HCT116 (cell line): Measurements from ENCODE around the gene CCDC146. TPM values are rescaled to one million over a fixed set of nuclear protein-coding genes. Genes with fewer than 3 reads are reported as not detected.

Experiments used
- ATAC-seq: fragments of 200-7000 bp; cut with Tn5 transposase; 2 replicates; pipeline ENCODE4 v1.9.1; 2020; ENCODE audit warnings: mild to moderate bottlenecking, moderate library complexity
- BruUV-seq: library from RNA; stranded (reverse); fragments of 400-500 nt; replicated peaks from 2 replicates; lab custom pipeline; 2021; lab: Mats Ljungman, UMichigan
- CTCF ChIA-PET: fragments of 300-600 bp; sonication (Branson Sonifier 250); formaldehyde crosslinking; loops from one replicate; lab custom pipeline; 2021; ENCODE audit warnings: antibody characterized with exemption; lab: Charles Lee
- POLR2A ChIA-PET: fragments of 300-600, 350-600 bp; sonication (Branson Sonifier 250); formaldehyde crosslinking; loops from one replicate; lab custom pipeline; 2021; ENCODE audit warnings: antibody characterized with exemption; lab: Charles Lee
- RAD21 ChIA-PET, 2 experiments: fragments of 300-600 bp; sonication (Branson Sonifier 250); formaldehyde crosslinking; loops; one replicate each; lab custom pipeline; 2023; ENCODE audit warnings: low total read pairs in 2 of 2; ENCODE audit not compliant: uncharacterized antibody in 2 of 2, unreplicated experiment in 2 of 2, low non-redundant PET in 1 of 2; lab: Charles Lee
- DNase-seq: peaks from one replicate; pipeline ENCODE4 v3.0.0-alpha.2; 2010; ENCODE audit warnings: low read depth, low spot score
- H2AFZ ChIP-seq: fragments of 200-600 bp; shearing (Covaris generic), sonication (generic); 2 replicates; pipeline ENCODE4 v1.6.1; 2017; ENCODE audit warnings: low read depth, mixed run types, mixed read lengths, antibody characterized with exemption, low read length; ENCODE audit not compliant: poor library complexity, severe bottlenecking
- H3K27ac ChIP-seq: 2 replicates; pipeline ENCODE4 v1.5.1; 2012; ENCODE audit warnings: low read depth, low read length
- H3K27me3 ChIP-seq: fragments of 200-600 bp; sonication (generic); 2 replicates; pipeline ENCODE4 v1.6.1; 2016; ENCODE audit warnings: mixed run types, low read length, mixed read lengths; ENCODE audit not compliant: insufficient read depth
- H3K36me3 ChIP-seq, 2 experiments: fragments of 200-500 bp in 1 of 2; fragments of 200-600 bp in 1 of 2; sonication (Bioruptor generic) in 1 of 2; sonication (generic) in 1 of 2; 2 replicates each; pipeline versions ENCODE4 v1.5.1 to v1.6.1; 2014 to 2016; ENCODE audit warnings: low read length in 2 of 2, inconsistent platforms in 1 of 2, mixed read lengths in 1 of 2, mixed run types in 1 of 2; ENCODE audit not compliant: insufficient read depth in 2 of 2, control insufficient read depth in 1 of 2
- H3K4me1 ChIP-seq, 2 experiments: fragments of 200-600 bp in 1 of 2; sonication (generic) in 1 of 2; 2 replicates each; pipeline versions ENCODE4 v1.5.1 to v1.6.1; 2012 to 2017; ENCODE audit warnings: low read length in 2 of 2, inconsistent platforms in 1 of 2, mild to moderate bottlenecking in 1 of 2, mixed read lengths in 1 of 2, mixed run types in 1 of 2, moderate library complexity in 1 of 2; ENCODE audit not compliant: insufficient read depth in 2 of 2, control insufficient read depth in 1 of 2
- H3K4me2 ChIP-seq: fragments of 200-600 bp; sonication (generic); 2 replicates; pipeline ENCODE4 v1.6.1; 2017; ENCODE audit warnings: mixed run types, low read length, mixed read lengths
- H3K4me3 ChIP-seq, 2 experiments: fragments of 200-600 bp in 1 of 2; sonication (generic) in 1 of 2; replicated peaks in 1 of 2; 2 replicates each; pipeline ENCODE4 v1.5.1; 2011 to 2016; ENCODE audit warnings: low read length in 2 of 2, control low read depth in 1 of 2, low read depth in 1 of 2, mild to moderate bottlenecking in 1 of 2, mixed read lengths in 1 of 2, mixed run types in 1 of 2
- H3K79me2 ChIP-seq: fragments of 200-600 bp; sonication (generic); 2 replicates; pipeline ENCODE4 v1.6.1; 2017; ENCODE audit warnings: mild to moderate bottlenecking, mixed run types, low read length, moderate library complexity, mixed read lengths; ENCODE audit not compliant: insufficient read depth
- H3K9ac ChIP-seq: fragments of 200-600 bp; sonication (generic); 2 replicates; pipeline ENCODE4 v1.6.1; 2016; ENCODE audit warnings: low read length, mixed read lengths
- H3K9me2 ChIP-seq: fragments of 200-600 bp; sonication (generic), shearing (Covaris generic); 2 replicates; pipeline ENCODE4 v1.6.1; 2017; ENCODE audit warnings: mixed run types, mild to moderate bottlenecking, moderate library complexity; ENCODE audit not compliant: insufficient read depth
- H3K9me3 ChIP-seq, 2 experiments: fragments of 200-500 bp in 1 of 2; fragments of 200-600 bp in 1 of 2; sonication (Bioruptor generic) in 1 of 2; sonication (generic) in 1 of 2; 2 replicates each; pipeline ENCODE4 v1.6.1; 2014 to 2017; ENCODE audit warnings: low read length in 2 of 2, mixed read lengths in 2 of 2, inconsistent platforms in 1 of 2, low read depth in 1 of 2, mild to moderate bottlenecking in 1 of 2, mixed run types in 1 of 2, moderate library complexity in 1 of 2; ENCODE audit not compliant: control insufficient read depth in 1 of 2, insufficient read depth in 1 of 2
- H4K20me1 ChIP-seq: fragments of 200-600 bp; sonication (generic), shearing (Covaris generic); 2 replicates; pipeline ENCODE4 v1.6.1; 2017; ENCODE audit warnings: mixed run types, mild to moderate bottlenecking, moderate library complexity; ENCODE audit not compliant: insufficient read depth
- ATF3 ChIP-seq: IDR thresholded peaks from 2 replicates; pipeline ENCODE4 v1.6.1; 2012
- CBX3 ChIP-seq: IDR thresholded peaks from 2 replicates; pipeline ENCODE4 v1.6.1; 2012; ENCODE audit warnings: low read depth
- CTCF ChIP-seq, 3 experiments: fragments of 200-600 bp in 1 of 3; sonication (generic) in 1 of 3; IDR thresholded peaks in 2 of 3; conservative IDR thresholded peaks in 1 of 3; 2 replicates each; pipeline ENCODE4 v1.5.1; 2012 to 2017; ENCODE audit warnings: low read depth in 2 of 3, low read length in 2 of 3, antibody characterized with exemption in 1 of 3, borderline replicate concordance in 1 of 3, control low read depth in 1 of 3, mild to moderate bottlenecking in 1 of 3, mixed read lengths in 1 of 3, mixed run types in 1 of 3, moderate library complexity in 1 of 3; ENCODE audit not compliant: insufficient read depth in 1 of 3
- EGR1 ChIP-seq: IDR thresholded peaks from 2 replicates; pipeline ENCODE4 v1.6.1; 2012; ENCODE audit warnings: low read depth
- ELF1 ChIP-seq: IDR thresholded peaks from 2 replicates; pipeline ENCODE4 v1.6.1; 2012; ENCODE audit warnings: low read depth, borderline replicate concordance
- JUND ChIP-seq: IDR thresholded peaks from 2 replicates; pipeline ENCODE4 v1.6.1; 2012
- MAX ChIP-seq: IDR thresholded peaks from 2 replicates; pipeline ENCODE4 v1.6.1; 2012
- POLR2A ChIP-seq: IDR thresholded peaks from 2 replicates; pipeline ENCODE4 v1.7.0; 2011; ENCODE audit warnings: borderline replicate concordance; ENCODE audit not compliant: insufficient read depth, insufficient read length; ENCODE audit errors: extremely low read depth
- SIN3A ChIP-seq: IDR thresholded peaks from 2 replicates; pipeline ENCODE4 v1.6.1; 2012; ENCODE audit warnings: low read depth
- SRF ChIP-seq: IDR thresholded peaks from 2 replicates; pipeline ENCODE4 v1.6.1; 2012; ENCODE audit warnings: low read depth
- TCF7L2 ChIP-seq: IDR thresholded peaks from 2 replicates; pipeline ENCODE4 v1.7.0; 2011; ENCODE audit warnings: borderline replicate concordance, inconsistent platforms; ENCODE audit not compliant: insufficient read depth, insufficient read length; ENCODE audit errors: extremely low read depth
- ZNF274 ChIP-seq: fragments of 200-500 bp; sonication (Bioruptor generic); IDR thresholded peaks from 2 replicates; pipeline ENCODE4 v1.6.1; 2014; ENCODE audit warnings: mild to moderate bottlenecking, low read depth, low read length, inconsistent platforms
- intact Hi-C: fragments of 100-400 bp; cut with micrococcal nuclease; formaldehyde crosslinking; loops from 2 replicates; pipeline ENCODE4 v1.10.0; 2022
- total RNA-seq: library from RNA; stranded (reverse); gene quantifications from one replicate; pipeline ENCODE4 v1.2.1, GENCODE V29; 2021; ENCODE audit not compliant: unreplicated experiment

Gene CCDC146
- total RNA-seq, 1 experiment from 2014 or later: 6.3 TPM

GRCh38 chr7:77184463-77184862, 62.0 kb downstream of the CCDC146 start:
- Histone ChIP-seq H3K9ac (no peak overlapping the region), H3K4me1 (peaks cover 0 to 4% of the 10 kb centered on the region in 2 experiments; a peak in 1 of 4 replicates), H3K4me2 (no peak overlapping the region), H3K36me3 (no peaks in the 10 kb centered on the region), H3K79me2 (no peaks in the 10 kb centered on the region), H2AFZ (no peak overlapping the region), H3K27me3 (no peaks in the 10 kb centered on the region), H3K4me3 (no peak overlapping the region), H4K20me1 (no peaks in the 10 kb centered on the region), H3K9me2 (no peaks in the 10 kb centered on the region), H3K27ac (no peak overlapping the region), H3K9me3 (no peaks in the 10 kb centered on the region)
- ATAC-seq: no peak
- ChIA-PET POLR2A (no interaction called here), CTCF (no interaction called here), RAD21 (no interaction called here)
- no TSS peak for BruUV-seq
- TF ChIP-seq SRF (no peak), EGR1 (no peak), ZNF274 (no peak), ATF3 (no peak), ELF1 (no peak), MAX (no peak), JUND (no peak), SIN3A (no peak), CBX3 (no peak), POLR2A (no peak), CTCF (IDR thresholded peaks at IDR 0.05 in 2 of 3, conservative IDR thresholded peaks at IDR 0.05 in 1 of 3; ENCODE audit: borderline replicate concordance in 1 of 3, insufficient read depth in 1 of 3, low read depth in 2 of 3, low read length in 2 of 3) (no peak), TCF7L2 (no peak)
- DNase-seq: no peak
- intact Hi-C loops: no loop called here
